HG02884 (cell line): ENCODE results near the gene WTIP.
"Not testable (repeated sequence)": the region's sequence is repeated elsewhere in the genome, so short reads cannot be mapped to it uniquely, and the experiment has no call there.

Experiments
- ATAC-seq: cut with Tn5 transposase; IDR thresholded peaks from one replicate; pipeline ENCODE4 v1.9.1; 2021; ENCODE audit warnings: mild to moderate bottlenecking, moderate library complexity; ENCODE audit not compliant: unreplicated experiment

WTIP gene

DNA sequence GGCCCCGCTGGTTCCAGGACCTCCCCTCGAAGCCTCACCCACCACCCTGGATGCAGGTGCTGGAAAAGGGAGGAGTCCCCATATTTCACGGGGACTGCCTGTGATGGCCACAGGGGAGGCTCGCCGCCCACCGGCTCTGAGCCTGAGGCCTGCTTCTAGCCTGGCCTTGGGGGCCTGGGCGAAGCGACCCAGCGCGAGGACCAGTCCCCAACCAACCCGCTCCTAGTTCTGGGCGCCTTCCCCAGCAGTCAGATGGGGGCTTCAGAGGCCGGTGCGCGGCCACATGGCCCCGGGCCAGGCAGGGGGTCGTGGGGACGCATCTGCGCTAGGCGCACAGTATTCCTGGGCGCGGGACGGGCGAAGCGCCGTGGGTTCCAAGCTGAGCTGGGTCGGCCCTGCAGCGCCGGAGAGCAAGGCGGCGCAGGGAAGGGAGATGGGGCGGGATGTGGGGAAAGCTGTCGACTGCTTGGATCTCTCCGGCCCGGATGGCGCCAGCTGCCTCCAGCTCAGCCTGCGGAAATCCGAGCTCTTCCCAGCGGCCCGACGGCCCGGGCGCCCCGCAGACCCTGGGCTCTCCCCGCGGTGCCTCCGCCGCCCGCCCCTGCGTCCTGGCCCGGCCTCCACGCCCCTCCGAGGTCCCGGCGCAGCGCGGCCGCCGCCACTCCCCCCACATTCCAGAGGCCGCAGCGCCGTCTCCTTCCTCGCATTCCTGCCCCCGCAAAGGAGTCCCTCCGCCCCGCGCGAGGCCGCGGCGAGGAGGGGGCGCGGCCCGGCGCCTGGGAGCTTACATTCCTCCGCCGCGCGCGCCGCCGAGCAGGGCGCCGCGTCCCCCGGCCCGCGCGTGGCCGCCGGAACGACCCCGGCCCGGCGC is at the start of gene WTIP:
WTIP (plus strand) TSS at position 788 of the 871 bp plus-strand sequence. CDS start 217 bp downstream, outside the sequence.
- no peak for ATAC-seq

DNA sequence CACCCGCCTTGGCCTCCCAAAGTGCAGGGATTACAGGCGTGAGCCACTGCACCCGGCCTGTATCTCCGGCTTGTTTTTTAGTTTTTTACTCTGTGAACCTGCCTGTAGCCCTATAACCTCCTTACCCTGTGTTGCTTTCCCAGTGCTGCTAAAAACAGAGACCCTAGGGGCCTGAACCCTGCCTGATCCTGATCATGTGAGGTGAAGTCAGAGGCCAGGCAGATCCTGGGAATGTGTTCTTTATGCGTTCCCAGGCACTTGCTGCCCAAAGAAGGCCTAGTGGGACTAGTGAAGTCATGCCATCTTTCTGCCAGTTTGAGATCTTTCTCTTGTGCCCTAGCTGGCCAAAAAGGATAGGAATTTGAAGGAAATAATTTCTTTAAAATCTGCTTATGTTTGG is 48.8 kb upstream of the WTIP start:
- ATAC-seq: no peak

DNA sequence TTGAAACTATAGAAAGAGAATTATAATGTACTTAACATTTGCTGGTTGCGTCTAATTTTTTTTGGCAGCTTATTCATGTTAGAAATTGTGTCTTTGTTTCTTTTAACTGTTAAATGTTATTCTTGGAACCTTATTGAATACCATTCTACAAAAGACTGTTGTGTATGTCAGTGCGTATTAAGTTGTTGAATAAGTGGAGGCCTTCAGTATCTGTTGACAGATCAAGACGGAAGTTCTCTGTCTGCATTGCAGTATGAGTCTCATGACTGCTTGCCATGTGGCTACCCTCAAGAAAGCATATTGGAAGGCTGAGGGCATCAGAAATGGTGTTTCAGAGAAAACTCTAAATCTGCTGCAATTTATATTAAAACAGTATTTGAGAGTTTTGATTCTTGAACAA is 44.8 kb upstream of the WTIP start:
- no peak for ATAC-seq

DNA sequence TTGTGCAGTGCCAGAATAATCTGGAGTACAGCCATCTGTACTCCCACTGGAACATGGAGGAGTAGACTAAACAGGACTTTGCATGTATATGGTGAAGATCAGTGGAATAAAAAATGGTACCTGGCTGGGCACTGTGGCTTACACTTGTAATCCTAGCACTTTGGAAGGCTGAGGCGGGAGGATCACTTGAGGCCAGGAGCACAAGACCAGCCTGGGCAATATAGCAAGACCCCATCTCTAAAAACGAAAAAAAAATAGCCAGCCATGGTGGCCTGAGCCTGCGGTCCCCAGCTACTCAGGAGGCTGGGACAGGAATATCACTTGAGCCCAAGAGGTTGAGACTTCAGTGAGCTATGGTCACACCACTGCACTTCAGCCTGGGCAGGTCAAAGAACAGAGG is 33.4 kb upstream of the WTIP start:
- ATAC-seq: no peak

DNA sequence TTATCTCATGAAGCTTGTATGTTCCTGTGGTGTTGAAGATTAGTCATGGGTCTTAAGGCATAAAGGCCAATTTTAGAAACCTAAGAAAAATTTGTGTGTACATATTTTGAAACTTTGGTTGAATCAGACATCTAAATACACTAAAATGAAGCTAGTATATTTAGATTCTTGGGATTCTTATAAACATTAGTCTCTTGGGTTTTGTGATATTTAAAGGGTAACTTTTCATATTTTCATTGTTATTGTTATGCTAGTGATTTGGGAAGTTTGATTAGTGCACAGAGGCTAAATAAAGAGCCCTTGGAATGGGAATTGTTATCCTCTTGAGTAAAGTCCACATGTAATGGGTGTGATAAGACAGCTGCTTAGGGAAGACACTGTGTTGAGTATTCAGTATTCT is 28.8 kb upstream of the WTIP start:
- ATAC-seq: no peak

DNA sequence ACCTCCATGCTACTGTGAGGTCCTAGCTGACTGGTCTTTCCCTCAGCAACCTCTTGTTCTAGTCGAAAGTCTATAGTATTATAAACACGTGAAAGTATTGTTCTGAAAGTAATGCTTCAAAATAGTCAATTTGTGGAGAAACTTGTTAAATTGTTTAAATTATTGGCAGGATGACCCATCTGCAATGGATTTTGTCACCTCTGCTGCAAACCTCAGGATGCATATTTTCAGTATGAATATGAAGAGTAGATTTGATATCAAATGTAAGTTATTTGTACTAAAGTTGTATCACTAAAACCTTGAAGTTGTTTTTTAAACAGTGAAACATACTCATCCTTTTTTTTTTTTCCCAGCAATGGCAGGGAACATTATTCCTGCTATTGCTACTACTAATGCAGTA is 27.5 kb upstream of the WTIP start:
- no peak for ATAC-seq

DNA sequence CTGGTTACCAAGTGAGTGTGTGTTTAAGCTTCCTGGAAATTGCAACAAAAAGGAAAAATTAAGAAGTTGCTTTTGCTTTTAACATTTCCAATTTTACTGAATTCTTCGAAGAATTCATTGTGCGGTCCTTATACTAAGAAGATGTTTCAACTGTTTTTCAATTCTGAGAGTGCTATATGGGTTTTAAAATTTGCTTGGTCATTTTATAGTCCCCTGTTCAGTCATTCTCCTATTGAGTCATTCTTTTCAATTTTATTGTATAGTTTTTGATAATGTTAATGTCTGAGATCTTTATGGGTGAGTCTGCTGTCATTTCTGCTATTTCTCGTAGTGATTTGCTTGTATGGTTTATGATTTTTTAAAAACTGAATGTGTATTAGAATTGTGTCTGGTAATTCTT is 26.9 kb upstream of the WTIP start:
- ATAC-seq: no peak

DNA sequence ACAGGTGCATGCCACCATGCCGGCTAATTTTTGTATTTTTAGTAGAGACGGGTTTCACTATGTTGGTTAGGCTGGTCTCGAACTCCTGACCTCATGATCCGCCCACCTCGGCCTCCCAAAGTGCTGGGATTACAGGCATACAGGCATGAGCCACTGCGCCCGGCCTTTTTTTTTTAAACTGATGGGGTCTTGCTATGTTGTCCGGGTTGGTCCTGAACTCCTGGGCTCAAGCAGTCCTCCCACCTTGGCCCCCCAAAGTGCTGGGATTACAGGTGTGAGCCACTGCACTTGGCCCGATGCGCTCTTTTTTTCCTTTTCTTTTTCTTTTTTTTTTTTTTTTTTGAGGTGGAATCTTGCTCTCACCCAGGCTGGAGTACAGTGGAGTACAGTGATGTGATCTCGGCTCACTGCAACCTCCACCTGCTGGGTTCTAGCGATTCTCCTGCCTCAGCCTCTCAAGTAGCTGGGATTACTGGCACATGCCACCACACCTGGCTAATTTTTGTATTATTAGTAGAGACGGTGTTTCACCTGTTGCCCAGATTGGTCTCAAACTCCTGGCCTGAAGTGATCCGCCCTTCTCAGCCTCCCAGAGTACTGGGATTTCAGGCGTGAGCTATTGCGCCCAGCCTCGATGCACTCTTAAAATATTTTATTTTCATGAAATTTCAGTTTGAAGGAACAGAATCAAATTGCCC is 25.6 kb upstream of the WTIP start:
- ATAC-seq: not testable (repeated sequence)

DNA sequence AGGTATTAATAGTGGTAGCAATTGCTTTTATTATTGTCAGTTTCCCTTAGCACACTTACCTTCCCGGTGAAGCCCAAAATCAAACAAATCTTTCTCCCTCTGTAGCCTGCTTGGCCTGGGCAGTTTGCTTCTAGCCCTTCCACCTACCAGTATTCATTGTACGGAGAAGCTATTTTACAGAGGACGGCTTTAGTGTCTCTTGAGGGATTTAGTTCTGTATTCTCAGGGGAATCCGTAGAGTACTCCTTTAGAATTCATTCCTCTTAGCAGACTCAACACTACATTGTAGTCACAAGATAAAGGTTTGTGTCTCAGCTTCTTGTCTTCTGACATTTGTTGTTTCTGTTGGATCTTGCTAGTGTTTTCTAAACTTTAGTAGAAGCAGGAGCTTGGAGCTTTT is 24.1 kb upstream of the WTIP start:
- ATAC-seq: no peak

DNA sequence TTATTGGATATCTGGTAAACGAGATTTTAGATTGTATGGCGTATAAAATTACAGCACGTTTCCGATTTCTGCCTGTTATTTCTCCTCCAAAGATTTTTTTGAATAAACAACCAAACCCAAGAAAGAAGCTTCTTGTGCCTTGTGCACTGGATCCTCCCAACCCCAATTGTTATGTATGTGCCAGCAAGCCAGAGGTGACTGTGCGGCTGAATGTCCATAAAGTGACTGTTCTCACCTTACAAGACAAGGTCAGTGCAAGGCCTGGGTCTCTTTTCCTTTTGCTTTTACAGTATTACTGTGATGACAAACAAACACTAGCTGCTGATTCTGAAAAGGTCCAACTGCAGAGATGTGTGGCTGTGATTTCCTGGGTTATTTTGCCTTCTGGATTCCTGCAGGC is 22.9 kb upstream of the WTIP start:
- ATAC-seq: no peak

DNA sequence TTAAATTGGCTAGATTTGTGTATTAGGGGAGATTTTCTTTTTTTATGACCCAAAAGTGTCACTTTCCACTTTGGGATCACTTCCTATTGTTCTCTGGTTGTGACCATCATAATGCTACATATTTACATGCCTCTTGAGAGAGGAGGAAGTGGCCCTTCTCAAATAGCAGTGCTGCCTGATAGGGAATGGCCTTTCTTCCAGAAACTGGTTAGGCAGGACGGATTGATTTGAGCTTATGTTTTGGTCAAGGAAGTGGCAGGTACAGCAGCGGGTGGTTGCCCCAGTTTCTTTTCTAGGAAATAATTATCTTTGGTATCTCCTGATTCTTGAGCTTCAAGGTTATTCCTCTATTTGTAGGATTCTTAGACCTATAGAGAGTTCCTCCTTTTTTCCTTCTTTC is 21.9 kb upstream of the WTIP start:
- ATAC-seq: no peak

DNA sequence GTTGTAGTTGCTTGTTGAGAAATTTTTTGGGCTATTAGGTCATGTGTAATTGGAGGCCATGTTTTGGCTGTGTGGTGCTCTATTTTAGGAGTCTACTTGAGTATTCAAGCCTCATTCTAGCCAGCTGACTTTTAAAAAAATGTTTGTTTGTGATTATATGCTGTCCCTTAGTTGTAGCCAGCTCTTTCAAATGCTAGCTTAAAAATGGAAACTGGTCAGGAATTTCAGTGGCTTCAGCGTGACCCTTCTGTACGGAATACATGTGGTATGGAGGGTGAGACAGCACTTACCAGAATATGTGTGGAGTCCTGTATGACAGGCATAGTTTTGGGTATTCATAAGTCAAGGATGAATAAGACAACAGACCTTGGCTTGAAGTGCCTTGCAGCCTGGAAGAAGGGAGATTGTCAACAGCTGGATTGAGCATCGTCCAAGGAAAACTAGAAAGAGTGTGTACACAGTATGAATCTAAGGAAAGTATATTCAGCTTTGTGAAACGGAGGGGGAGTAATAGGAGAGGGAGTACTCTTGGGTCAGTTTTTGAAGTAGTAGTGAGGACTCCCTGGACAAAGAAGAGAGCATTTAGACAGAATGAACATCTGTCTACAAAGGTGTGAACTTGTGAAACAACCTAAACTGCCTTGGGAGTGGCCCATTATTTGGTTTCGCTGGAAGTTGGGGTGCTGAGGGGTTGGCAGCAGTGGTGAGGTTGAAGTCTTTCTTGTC is 20.0 kb upstream of the WTIP start:
- ATAC-seq: no peak

DNA sequence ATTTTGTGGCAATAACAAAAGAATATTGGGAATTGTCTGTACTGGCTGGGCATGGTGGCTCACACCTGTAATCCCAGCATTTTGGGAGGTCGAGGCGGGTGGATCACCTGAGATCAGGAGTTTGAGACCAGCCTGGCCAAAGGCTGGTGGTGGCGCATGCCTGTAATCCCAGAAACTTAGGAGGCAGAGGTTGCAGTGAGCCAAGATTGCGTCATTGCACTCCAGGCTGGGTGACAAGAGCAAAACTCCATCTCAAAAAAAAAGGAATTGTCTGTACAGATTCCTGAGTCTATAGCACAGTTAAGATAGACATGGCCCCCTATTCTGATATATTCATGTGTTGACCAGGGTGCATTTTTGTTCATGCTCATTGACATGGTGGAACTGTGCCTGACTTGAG is 16.8 kb upstream of the WTIP start:
- not testable (repeated sequence) for ATAC-seq

DNA sequence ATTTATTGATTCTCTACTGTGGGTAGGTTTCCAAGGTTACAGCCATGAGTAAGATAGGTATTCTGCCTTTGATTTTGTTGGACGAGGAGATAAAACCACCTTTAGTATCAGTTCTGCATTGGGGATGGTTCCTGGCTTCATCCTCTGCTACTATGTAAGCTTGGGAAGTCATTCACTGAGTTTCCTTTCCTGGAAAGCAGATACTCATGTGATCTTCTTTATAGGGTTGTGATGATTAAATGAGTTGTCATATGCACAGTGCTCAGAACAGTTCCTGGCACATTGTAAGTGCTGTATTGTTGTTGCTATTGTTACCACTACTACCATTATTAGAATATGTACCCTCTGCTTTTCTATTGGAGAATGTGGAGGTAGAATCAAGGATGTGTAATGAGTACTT is 13.1 kb upstream of the WTIP start:
- ATAC-seq: no peak

DNA sequence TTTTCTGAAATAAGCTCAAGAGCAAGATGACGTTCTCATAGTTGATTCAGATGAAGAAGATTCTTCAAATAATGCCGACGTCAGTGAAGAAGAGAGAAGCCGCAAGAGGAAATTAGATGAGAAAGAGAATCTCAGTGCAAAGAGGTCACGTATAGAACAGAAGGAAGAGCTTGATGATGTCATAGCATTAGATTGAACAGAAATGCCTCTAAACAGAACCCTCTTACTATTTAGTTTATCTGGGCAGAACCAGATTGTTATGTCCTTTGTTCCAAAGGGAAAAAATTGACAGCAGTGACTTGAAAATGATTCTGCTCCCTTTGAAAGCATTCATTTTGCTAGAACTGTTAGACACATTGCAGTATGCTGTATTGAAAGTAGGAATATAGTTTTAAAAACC is 12.5 kb upstream of the WTIP start:
- not testable (repeated sequence) for ATAC-seq

DNA sequence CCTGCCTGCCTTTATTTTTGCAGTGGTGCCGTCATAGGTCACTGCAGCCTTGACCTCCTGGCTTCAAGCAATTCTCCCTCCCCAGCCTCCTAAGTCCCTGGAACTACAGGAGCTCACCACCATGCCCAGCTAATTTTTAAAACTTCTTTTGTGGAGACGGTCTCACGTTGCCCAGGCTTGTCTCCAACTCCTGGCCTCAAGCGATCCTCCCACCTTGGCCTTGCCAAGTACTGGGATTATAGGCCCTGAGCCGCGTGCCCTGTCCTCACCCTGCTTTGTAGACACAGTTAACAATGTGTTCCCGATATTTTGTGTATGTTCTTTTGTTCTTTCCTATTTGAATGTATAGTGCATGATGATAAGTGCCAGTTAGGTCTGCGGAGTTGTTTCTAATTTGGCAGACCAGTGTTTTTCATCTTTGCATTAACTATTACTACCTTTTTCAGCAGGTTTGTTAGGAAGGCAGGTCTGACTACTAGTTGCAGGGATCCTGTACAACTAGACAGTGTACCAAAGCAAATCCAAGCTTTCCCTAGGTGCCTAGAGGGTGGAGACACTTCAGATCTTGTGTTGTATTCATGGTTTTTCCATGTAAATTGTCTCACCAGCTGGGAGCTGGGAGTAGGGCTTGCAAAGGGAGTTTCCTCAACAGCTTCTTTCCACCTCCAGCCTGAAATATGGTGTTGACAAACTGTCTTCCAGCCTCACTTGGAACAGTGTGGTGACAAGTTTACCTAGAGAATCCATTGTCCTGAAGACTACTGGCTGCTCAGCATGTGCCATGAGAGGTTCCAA is 9.5 kb upstream of the WTIP start:
- no peak for ATAC-seq

DNA sequence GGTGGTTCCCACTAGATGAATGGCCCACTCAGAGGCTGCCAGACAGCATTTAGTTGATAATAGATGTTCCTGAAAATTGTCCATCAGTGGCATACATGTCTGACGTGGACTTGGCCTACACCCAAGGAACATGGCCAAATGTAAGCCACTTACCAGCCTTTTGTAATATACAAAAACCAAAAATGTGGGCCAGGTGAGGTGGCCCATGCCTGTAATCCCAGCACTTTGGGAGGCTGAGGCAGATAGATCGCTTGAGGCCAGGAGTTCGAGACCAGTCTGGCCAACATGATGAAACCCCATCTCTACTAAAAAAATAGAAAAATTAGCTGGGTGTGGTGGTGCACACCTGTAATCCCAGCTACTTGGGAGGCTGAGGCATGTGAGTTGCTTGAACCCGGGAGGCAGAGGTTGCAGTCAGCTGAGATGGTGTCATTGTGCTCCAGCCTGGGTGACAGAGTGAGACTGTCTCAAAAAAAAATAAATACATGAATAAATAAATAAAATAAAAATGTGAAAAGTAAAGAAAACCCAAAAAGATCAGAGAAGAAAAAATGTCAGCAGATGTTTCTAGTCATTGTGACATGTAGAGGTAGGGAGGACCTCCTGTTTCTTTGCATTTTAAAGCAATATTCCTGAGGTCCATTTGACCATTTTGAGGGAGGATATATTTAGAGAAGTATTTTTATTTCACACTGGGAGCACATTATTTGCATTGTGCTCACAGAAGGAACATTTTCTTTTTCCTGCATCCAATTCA is 7.1 kb upstream of the WTIP start:
- no peak for ATAC-seq

DNA sequence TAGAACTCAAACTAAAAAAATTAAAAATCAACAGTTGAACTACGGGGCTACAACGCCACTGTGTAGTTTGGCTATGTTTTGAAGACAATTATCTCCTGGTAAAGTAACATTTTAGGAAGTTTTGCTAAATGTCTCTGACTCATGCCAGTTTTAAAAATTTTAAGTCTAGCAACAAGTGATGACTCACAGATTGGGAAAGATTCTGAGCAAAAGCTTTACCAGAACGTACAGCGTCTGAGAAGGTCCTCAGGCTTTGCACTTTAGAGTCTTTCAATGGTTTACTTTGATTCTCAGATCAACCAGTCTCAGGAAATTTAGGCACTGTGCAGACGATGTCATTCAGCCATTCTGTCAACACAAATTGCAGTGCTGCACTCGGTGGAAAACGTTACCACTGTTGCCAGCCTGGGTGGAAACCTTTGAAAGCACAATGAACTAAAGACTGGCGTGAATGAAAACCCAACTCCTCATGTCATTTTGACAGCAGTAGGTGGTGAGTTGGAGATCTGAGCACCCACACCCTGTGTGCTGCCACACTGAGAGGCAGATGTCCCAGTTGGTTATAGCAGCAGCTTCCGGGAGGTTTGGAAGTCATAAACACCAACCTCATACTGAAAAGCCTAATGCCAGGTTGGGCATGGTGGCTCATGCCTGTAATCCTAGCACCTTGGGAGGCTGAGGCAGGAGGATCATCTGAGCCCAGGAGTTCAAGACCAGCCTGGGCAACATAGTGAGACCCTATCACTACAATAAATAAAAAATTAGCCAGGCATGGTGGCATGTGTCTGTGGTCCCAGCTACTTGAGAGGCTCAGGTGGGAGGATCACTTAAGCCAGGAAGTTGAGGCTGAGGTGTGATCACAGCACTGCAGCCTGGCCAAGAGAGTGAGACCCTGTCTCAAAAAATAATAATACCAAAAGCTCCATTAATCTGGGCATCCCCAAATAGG is 6.3 kb upstream of the WTIP start:
- no peak for ATAC-seq

DNA sequence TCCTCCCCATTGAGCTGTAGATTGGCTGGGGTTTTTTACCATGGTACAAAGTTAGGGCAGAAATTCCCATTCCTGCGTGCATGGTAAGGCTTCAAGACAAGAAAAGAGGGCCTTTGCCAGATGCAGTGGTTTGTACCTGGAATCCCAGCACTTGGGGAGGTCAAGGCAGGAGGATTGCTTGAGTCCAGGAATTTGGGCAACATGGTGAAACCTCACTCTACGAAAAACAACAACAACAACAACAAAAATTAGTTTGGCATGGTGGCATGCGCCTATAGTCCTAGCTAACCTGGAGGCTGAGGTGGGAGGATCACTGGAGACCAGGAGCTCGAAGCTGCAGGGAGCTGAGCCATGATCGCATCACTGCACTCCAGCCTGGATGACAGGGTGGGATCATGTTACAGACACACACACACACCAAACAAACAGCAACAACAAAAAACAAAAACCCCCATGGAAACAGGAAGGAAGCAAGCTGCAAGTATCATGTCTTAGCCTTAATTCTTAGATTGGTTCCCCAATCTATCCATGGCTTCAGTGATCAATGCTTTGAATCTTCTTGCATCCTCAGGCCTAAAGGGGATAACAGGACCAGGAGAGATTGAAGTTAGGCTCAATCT is 5.5 kb upstream of the WTIP start:
- ATAC-seq: no peak
